ENCODE measurements around the gene ZNF607. TPM values are rescaled to one million over a fixed set of nuclear protein-coding genes. Genes with fewer than 3 reads are reported as not detected.

ZNF607 gene
- total RNA-seq, 2 donors from 2014 or later, result 21.6 to 24.0 TPM

DNA sequence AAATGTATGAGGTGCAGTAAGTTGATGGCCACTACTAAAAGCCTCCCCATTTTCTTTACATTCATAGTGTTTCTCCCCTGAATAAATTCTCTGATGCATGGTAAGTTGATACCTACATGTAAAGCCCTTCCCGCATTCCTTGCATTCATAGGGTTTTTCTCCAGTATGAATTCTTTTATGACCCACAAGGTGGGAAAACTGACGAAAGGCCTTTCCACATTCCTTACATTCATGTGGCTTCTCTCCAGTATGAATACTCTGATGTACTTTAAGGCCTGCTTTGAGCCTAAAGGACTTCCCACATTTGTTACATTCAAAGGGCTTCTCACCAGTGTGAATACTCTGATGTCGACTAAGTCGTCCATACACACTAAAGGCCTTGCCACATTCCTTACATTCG, 20.5 kb downstream of the ZNF607 start:
- Mint-ChIP-seq H3K27me3 (ENCODE audit: insufficient read depth) (peaks cover 16% of the 10 kb centered on the region), H3K9me3 (peaks cover 21% of the 10 kb centered on the region), H3K27ac (no peak overlapping the region), H3K36me3 (ENCODE audit: low read depth) (peaks cover 66% of the 10 kb centered on the region), H3K4me3 (no peak overlapping the region), H3K4me1 (peaks cover 1% of the 10 kb centered on the region)
- peaks cover 45% of the 10 kb centered on the region for H3K36me3 ChIP-seq (ENCODE audit: control insufficient read depth, insufficient read depth, low read length)
- H3K27me3 ChIP-seq (ENCODE audit: control insufficient read depth, insufficient read depth, low read length, poor library complexity, severe bottlenecking), result no peaks in the 10 kb centered on the region
- TF ChIP-seq, protein P1, sequence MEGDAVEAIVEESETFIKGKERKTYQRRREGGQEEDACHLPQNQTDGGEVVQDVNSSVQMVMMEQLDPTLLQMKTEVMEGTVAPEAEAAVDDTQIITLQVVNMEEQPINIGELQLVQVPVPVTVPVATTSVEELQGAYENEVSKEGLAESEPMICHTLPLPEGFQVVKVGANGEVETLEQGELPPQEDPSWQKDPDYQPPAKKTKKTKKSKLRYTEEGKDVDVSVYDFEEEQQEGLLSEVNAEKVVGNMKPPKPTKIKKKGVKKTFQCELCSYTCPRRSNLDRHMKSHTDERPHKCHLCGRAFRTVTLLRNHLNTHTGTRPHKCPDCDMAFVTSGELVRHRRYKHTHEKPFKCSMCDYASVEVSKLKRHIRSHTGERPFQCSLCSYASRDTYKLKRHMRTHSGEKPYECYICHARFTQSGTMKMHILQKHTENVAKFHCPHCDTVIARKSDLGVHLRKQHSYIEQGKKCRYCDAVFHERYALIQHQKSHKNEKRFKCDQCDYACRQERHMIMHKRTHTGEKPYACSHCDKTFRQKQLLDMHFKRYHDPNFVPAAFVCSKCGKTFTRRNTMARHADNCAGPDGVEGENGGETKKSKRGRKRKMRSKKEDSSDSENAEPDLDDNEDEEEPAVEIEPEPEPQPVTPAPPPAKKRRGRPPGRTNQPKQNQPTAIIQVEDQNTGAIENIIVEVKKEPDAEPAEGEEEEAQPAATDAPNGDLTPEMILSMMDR (conservative IDR thresholded peaks at IDR 0.05), result no peak
- no peaks in the 10 kb centered on the region for H3K4me1 ChIP-seq (ENCODE audit: control insufficient read depth, insufficient read depth, low read length)
- no peak overlapping the region for H3K4me3 ChIP-seq (ENCODE audit: low read length)
- H3K9ac ChIP-seq (ENCODE audit: extremely low read depth, low read length, poor library complexity, severe bottlenecking), result no peak overlapping the region
- no peak for DNase-seq
- no peak overlapping the region for H3K27ac ChIP-seq (ENCODE audit: low read depth, low read length)
- 86 to 96% methylated on average over 2 to 5 of the region's 5 CpGs for WGBS, 2 experiments (ENCODE audit: insufficient coverage in 1 of 2, insufficient read length in 1 of 2)
- H3K9me3 ChIP-seq (ENCODE audit: control insufficient read depth, low read length), result peaks cover 40% of the 10 kb centered on the region

DNA sequence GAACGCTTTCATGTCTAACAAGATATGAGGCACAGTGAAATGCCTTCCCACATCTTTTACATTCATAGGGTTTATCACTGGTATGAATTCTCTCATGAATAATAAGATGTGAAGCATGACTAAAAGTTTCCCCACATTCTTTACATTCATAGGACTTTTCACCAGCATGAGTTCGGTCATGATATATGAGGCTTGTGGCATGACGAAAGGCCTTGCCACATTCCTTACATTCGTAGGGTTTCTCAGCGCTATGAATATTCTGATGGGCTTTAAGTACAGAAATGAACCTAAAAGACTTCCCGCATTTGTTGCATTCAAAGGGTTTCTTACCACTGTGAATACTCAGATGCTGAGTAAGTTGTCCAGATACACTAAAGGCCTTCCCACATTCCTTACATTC, 21.3 kb downstream of the ZNF607 start:
- Mint-ChIP-seq H3K27ac (no peak overlapping the region), H3K36me3 (ENCODE audit: low read depth) (peaks cover 60% of the 10 kb centered on the region), H3K4me1 (peaks cover 1% of the 10 kb centered on the region), H3K4me3 (no peak overlapping the region), H3K27me3 (ENCODE audit: insufficient read depth) (peaks cover 24% of the 10 kb centered on the region), H3K9me3 (peaks cover 21% of the 10 kb centered on the region)
- Histone ChIP-seq H3K36me3 (ENCODE audit: control insufficient read depth, insufficient read depth, low read length) (peaks cover 38% of the 10 kb centered on the region), H3K27ac (ENCODE audit: low read depth, low read length) (no peak overlapping the region), H3K9ac (ENCODE audit: extremely low read depth, low read length, poor library complexity, severe bottlenecking) (no peak overlapping the region), H3K9me3 (ENCODE audit: control insufficient read depth, low read length) (peaks cover 32% of the 10 kb centered on the region), H3K4me1 (ENCODE audit: control insufficient read depth, insufficient read depth, low read length) (no peaks in the 10 kb centered on the region), H3K4me3 (ENCODE audit: low read length) (no peak overlapping the region), H3K27me3 (ENCODE audit: control insufficient read depth, insufficient read depth, low read length, poor library complexity, severe bottlenecking) (no peaks in the 10 kb centered on the region)
- WGBS, 2 experiments (ENCODE audit: insufficient coverage in 1 of 2, insufficient read length in 1 of 2), result 94 to 96% methylated on average over 4 to 6 of the region's 6 CpGs
- DNase-seq, result no peak
- TF ChIP-seq, protein P1 (conservative IDR thresholded peaks at IDR 0.05), result no peak

DNA sequence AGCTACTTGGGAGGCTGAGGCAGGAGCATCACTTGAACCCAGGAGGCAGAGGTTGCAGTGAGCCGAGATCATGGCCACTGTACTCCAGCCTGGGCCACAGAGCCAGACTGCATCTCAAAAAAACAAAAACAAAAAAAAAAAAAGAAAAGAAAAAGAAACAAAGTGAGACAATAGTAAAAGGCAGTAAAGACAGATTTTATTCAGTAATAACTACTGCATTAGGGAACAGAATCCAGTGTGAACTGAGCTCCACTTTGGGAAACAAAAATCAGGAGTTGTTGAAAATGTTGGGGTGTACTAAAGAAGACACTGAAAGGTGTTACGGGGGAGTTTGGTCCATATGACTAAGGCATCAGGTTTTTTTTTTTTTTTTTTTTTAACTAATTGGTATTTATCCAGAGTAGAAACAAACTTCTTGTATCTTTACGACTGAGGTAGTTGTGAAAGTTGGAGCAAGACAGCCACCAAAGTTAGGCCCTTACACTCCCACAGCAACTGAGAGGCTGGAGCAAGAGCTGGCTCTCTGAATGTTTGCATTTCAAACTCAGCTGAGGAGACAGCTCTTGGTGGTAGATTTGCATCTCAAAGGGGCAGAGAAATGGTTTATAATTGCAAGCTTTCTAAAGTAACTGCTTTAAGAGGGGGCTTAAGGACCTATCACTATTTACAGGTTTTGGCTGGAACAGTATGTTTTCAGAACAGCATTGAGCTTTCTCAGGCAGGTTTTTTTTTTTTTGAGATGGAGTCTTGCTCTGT, 24.2 kb downstream of the ZNF607 start:
- no peak overlapping the region for H3K27ac ChIP-seq (ENCODE audit: low read depth, low read length)
- peaks cover 42% of the 10 kb centered on the region for H3K27me3 Mint-ChIP-seq (ENCODE audit: insufficient read depth)
- H3K27me3 ChIP-seq (ENCODE audit: control insufficient read depth, insufficient read depth, low read length, poor library complexity, severe bottlenecking), result no peaks in the 10 kb centered on the region
- no peak overlapping the region for H3K4me3 Mint-ChIP-seq
- no peaks in the 10 kb centered on the region for H3K4me1 ChIP-seq (ENCODE audit: control insufficient read depth, insufficient read depth, low read length)
- H3K9me3 Mint-ChIP-seq, result peaks cover 15% of the 10 kb centered on the region
- no peak overlapping the region for H3K9ac ChIP-seq (ENCODE audit: extremely low read depth, low read length, poor library complexity, severe bottlenecking)
- H3K36me3 Mint-ChIP-seq (ENCODE audit: low read depth), result peaks cover 38% of the 10 kb centered on the region
- 84 to 100% methylated on average over 1 to 3 of the region's 3 CpGs for WGBS, 2 experiments (ENCODE audit: insufficient coverage in 1 of 2, insufficient read length in 1 of 2)
- H3K4me1 Mint-ChIP-seq, result peaks cover 1% of the 10 kb centered on the region
- H3K36me3 ChIP-seq (ENCODE audit: control insufficient read depth, insufficient read depth, low read length), result peaks cover 28% of the 10 kb centered on the region
- TF ChIP-seq, protein P1 (conservative IDR thresholded peaks at IDR 0.05), result no peak
- peaks cover 18% of the 10 kb centered on the region for H3K9me3 ChIP-seq (ENCODE audit: control insufficient read depth, low read length)
- DNase-seq, result peak; percentile 52
- no peak overlapping the region for H3K4me3 ChIP-seq (ENCODE audit: low read length)
- H3K27ac Mint-ChIP-seq, result no peak overlapping the region
